GM19455 (cell line): Measurements from ENCODE around the gene WDR90.
A peak's percentile ranks its signal among the peaks of the same experiment; 100 is the strongest.

Experiments used
- ATAC-seq: cut with Tn5 transposase; IDR thresholded peaks from one replicate; pipeline ENCODE4 v1.9.1; 2021; ENCODE audit not compliant: unreplicated experiment

The WDR90 gene

GRCh38 chr16:625977-626765 lies 23.0 kb upstream of the WDR90 start:
- ATAC-seq = no peak

- no peak for ATAC-seq
Observed at GRCh38 chr16:626787-627453, 22.2 kb upstream of the WDR90 start.

- no peak for ATAC-seq
Observed at GRCh38 chr16:627454-628239, 21.5 kb upstream of the WDR90 start.

GRCh38 chr16:628321-629061 lies 20.7 kb upstream of the WDR90 start:
- no peak for ATAC-seq

- ATAC-seq = no peak
Observed at GRCh38 chr16:629185-629832, 19.9 kb upstream of the WDR90 start.

- ATAC-seq = no peak
Observed at GRCh38 chr16:629833-630248, 19.3 kb upstream of the WDR90 start.

GRCh38 chr16:630249-630814 lies 18.8 kb upstream of the WDR90 start:
- ATAC-seq = no peak

- no peak for ATAC-seq
Observed at GRCh38 chr16:630815-631405, 18.3 kb upstream of the WDR90 start, which contains the start of gene WFIKKN1. Gene WFIKKN1, plus strand, starts transcription at chr16:630985. Its CDS starts 269 bp downstream, at chr16:631254.

- ATAC-seq = no peak
Observed at GRCh38 chr16:631808-632358, 17.3 kb upstream of the WDR90 start.

GRCh38 chr16:632486-633335 lies 16.5 kb upstream of the WDR90 start:
- ATAC-seq = no peak

- no peak for ATAC-seq
Observed at GRCh38 chr16:633336-634050, 15.7 kb upstream of the WDR90 start.

- ATAC-seq = no peak
Observed at GRCh38 chr16:634051-634670, 15.0 kb upstream of the WDR90 start.

- ATAC-seq = no peak
Observed at GRCh38 chr16:634996-635395, 14.2 kb upstream of the WDR90 start.

GRCh38 chr16:635573-636205 lies 13.5 kb upstream of the WDR90 start:
- no peak for ATAC-seq

- ATAC-seq = peak; percentile 62
Observed at GRCh38 chr16:636206-637080, 12.7 kb upstream of the WDR90 start, which contains the start of gene METTL26. Gene METTL26, minus strand, starts transcription at chr16:636305. Its CDS starts 15 bp downstream, at chr16:636290.
